HFFc6 (cell line): ENCODE data around the gene RPRD2. TPM values are rescaled to one million over a fixed set of nuclear protein-coding genes. Genes with fewer than 3 reads are reported as not detected.
A peak's percentile ranks its signal among the peaks of the same experiment; 100 is the strongest.

Experiments used
- DNase-seq: peaks from one replicate; pipeline ENCODE4 v3.0.0-alpha.2; 2018
- H3K27ac Mint-ChIP-seq: 2 replicates; pipeline ENCODE4 v1.8.0; 2020; ENCODE audit warnings: mild to moderate bottlenecking, mixed read lengths
- H3K27me3 Mint-ChIP-seq: 2 replicates; pipeline ENCODE4 v1.8.0; 2021; ENCODE audit warnings: mild to moderate bottlenecking, moderate library complexity, mixed read lengths; ENCODE audit not compliant: insufficient read depth
- H3K36me3 Mint-ChIP-seq: 2 replicates; pipeline ENCODE4 v1.8.0; 2021; ENCODE audit warnings: low read depth, mixed read lengths
- H3K4me1 Mint-ChIP-seq: 2 replicates; pipeline ENCODE4 v1.8.0; 2020; ENCODE audit warnings: low read depth, mixed read lengths
- H3K4me3 Mint-ChIP-seq: 2 replicates; pipeline ENCODE4 v1.8.0; 2020; ENCODE audit warnings: mild to moderate bottlenecking, moderate library complexity, mixed read lengths
- H3K9me3 Mint-ChIP-seq: 2 replicates; pipeline ENCODE4 v1.8.0; 2020; ENCODE audit warnings: mild to moderate bottlenecking, mixed read lengths
- CTCF ChIP-seq: fragments of 200-600 bp; sonication (generic); IDR thresholded peaks from 2 replicates; pipeline ENCODE4 v1.5.0; 2021; ENCODE audit warnings: antibody characterized with exemption, mild to moderate bottlenecking
- total RNA-seq, 6 experiments: library from RNA; stranded (reverse); fragmentation: NEBNext Ultra II Directional; extraction: Animal tissue kit (Norgen Biotek cat#: 25700); gene quantifications; 2 replicates in 1 of 6; 3 replicates in 5 of 6; pipeline ENCODE4 v1.2.3, GENCODE V29; 2021

The RPRD2 gene
- total RNA-seq, 6 experiments from 2014 or later: 24.0 to 27.9 (median 25.7) TPM

- H3K36me3 Mint-ChIP-seq: peaks cover 14% of the 10 kb centered on the region
- TF ChIP-seq CTCF: no peak
- DNase-seq: peak; percentile 20
- peak overlapping the region; percentile 94 for H3K4me3 Mint-ChIP-seq
- H3K9me3 Mint-ChIP-seq: no peaks in the 10 kb centered on the region
- H3K27ac Mint-ChIP-seq: peak overlapping the region; percentile 99
- H3K4me1 Mint-ChIP-seq: peaks cover 42% of the 10 kb centered on the region
- H3K27me3 Mint-ChIP-seq: peaks cover 2% of the 10 kb centered on the region; the same call in 1 of the 2 replicates
Measured at GRCh38 chr1:150366416-150367296, 2.7 kb downstream of the RPRD2 start.

GRCh38 chr1:150371110-150371509 lies 7.2 kb downstream of the RPRD2 start:
- DNase-seq: no peak
- TF ChIP-seq CTCF: no peak
- no peaks in the 10 kb centered on the region for H3K27me3 Mint-ChIP-seq
- no peak overlapping the region for H3K4me3 Mint-ChIP-seq
- no peaks in the 10 kb centered on the region for H3K9me3 Mint-ChIP-seq
- no peaks in the 10 kb centered on the region; the same call in 1 of the 2 replicates for H3K36me3 Mint-ChIP-seq
- no peak overlapping the region for H3K27ac Mint-ChIP-seq
- peaks cover 61% of the 10 kb centered on the region for H3K4me1 Mint-ChIP-seq

GRCh38 chr1:150372580-150372979 lies 8.6 kb downstream of the RPRD2 start:
- Mint-ChIP-seq H3K27ac (no peak overlapping the region), H3K27me3 (no peaks in the 10 kb centered on the region), H3K9me3 (no peaks in the 10 kb centered on the region), H3K36me3 (no peaks in the 10 kb centered on the region), H3K4me3 (no peak overlapping the region), H3K4me1 (peaks cover 52% of the 10 kb centered on the region)
- DNase-seq: no peak
- TF ChIP-seq CTCF: no peak

- TF ChIP-seq CTCF: no peak
- peak overlapping the region; percentile 42 for H3K27ac Mint-ChIP-seq
- no peaks in the 10 kb centered on the region for H3K36me3 Mint-ChIP-seq
- H3K27me3 Mint-ChIP-seq: no peaks in the 10 kb centered on the region
- peaks cover 41% of the 10 kb centered on the region for H3K4me1 Mint-ChIP-seq
- DNase-seq: no peak
- no peaks in the 10 kb centered on the region for H3K9me3 Mint-ChIP-seq
- H3K4me3 Mint-ChIP-seq: no peak overlapping the region
Measured at GRCh38 chr1:150376110-150376509, 12.2 kb downstream of the RPRD2 start.

GRCh38 chr1:150383631-150384324 lies 19.8 kb downstream of the RPRD2 start:
- DNase-seq: no peak
- no peak overlapping the region for H3K27ac Mint-ChIP-seq
- no peaks in the 10 kb centered on the region for H3K27me3 Mint-ChIP-seq
- peaks cover 5% of the 10 kb centered on the region for H3K36me3 Mint-ChIP-seq
- no peak overlapping the region for H3K4me3 Mint-ChIP-seq
- no peak for TF ChIP-seq CTCF
- H3K9me3 Mint-ChIP-seq: no peaks in the 10 kb centered on the region
- peaks cover 8% of the 10 kb centered on the region for H3K4me1 Mint-ChIP-seq
